ENCODE results near the gene PPP2R2C.

Gene PPP2R2C

DNA sequence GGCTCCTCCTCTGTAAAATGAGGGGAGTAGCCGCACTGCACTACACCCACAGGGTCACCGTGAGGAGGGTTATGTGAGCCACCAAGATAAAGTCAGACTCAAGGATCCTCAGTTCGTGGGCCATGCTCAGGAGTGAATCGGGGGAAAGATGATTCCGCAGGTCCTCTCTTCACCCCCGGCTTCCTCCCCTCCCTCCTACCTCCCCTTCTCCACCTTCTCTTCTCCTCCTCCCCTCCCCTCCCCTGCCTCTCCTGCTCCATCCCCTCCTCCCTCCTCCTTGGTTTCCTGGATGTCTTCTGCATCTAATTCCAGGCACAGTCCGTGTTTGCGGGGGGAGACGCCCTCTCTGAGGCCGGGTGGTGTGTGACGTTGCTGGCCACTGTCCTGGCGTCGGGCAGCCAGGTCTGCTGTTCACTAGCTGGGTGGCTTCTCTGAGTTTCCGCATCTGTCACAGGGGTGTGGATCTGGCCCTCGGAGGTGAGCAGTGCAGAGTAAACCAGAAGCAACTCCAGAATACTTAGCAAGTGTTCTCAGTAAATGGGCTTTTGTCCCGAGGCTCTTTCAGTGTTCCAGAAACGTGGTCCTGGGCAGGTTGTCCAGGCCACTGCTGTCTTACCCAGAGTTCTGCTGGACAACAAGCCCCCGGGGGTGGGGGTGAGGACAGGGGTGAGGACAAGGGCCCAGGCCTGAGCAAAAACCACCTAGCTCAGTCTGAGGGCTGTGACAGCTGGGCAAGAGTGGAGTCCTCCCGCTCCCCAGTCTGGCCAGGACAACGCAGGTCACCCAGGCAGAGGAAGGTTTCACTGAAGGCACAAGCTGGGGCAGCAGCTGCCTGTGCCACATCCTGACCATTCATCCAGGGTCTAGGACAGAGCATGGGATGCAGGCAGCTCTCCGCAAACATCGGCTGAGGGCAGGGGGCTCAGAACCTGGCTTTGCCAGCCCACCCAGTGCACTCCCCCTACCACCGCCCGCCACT lies 92.4 kb downstream of the PPP2R2C start:
- DNase-seq (ENCODE audit: low spot score): no peak

DNA sequence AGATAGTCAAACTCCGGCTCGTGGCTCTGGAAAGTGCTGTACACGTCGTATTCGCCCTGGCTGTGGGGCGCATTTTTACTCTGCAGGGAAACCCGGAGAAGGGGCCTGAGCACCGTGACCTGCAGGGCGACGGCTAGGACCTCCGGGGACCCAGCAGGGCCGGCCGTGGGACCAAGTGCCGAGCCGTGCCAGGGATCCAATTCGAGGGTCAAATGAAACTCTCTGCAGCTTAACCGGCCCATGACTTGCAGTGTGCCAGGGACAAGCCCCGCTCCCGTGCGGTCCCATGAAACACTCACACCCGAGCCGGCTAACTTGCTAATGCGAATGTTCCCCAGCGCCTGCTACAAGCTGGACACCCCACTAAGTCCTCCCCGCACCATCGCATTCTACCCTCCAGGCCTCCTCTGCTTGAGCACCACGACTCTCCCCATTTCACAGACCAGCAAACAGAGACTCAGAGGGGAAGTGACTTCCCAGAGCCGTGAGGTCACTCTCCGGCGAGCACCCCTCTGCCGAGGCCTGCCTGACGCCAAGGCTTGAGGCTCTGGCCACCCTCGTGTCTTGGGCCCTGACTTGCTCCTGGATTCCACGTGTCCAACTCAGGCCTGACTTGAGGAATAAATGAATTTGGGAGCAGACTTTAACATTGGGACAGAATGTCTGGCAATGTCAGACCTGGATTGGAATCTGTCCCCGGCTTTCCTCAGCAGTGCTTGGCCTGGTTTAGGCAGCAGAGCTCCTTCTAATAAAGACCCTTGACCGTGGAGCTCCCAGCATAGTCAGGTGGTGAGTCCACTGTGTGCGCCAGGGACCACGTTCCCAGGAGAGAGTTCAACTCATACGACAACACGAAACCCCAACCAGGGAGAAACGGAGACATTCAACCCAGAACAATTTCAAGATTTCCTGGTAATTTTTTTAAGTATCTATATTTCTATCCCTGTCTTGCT lies 93.6 kb downstream of the PPP2R2C start:
- DNase-seq (ENCODE audit: low spot score): no peak

DNA sequence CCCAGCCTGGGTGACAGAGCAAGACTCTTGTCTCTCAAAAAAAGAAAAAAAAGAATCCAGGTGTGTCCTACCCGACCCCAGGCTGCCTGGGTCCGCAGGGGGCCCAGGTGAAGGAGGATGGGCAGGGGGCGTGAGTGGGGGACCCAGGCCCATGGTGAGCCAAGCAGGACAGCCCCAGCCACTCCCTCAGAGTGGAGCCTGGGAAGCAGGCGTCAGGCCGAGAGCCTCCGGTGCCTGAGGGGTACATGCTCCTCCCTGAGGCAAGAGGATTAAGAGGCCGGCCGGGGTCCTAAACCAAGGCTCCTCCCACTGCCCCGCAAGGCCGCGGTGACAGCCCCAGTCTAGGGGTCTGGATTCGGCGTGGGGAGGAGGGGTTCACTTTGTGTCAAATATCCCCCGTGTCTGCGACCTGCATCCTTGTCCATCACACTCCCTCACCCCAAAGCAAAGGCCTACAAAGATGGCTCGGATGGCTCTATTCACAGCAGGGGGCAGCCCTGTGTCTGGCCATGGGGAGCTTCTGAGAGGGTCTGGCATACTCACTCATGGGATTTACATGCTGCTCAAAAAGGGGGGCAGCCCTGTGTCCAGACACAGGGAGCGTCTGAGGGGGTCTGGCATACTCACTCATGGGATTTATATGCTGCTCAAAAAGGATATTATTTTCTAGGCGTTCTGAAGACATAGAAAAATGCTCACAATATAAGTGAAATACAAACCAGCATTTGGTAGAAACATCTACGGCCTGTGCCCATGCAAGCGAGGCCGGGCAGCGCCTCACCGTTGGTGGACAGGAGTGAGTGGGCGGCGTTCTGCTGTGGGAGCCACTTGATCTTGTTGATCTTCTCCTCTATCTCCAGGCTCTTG lies 94.6 kb downstream of the PPP2R2C start:
- no peak for DNase-seq (ENCODE audit: low spot score)

DNA sequence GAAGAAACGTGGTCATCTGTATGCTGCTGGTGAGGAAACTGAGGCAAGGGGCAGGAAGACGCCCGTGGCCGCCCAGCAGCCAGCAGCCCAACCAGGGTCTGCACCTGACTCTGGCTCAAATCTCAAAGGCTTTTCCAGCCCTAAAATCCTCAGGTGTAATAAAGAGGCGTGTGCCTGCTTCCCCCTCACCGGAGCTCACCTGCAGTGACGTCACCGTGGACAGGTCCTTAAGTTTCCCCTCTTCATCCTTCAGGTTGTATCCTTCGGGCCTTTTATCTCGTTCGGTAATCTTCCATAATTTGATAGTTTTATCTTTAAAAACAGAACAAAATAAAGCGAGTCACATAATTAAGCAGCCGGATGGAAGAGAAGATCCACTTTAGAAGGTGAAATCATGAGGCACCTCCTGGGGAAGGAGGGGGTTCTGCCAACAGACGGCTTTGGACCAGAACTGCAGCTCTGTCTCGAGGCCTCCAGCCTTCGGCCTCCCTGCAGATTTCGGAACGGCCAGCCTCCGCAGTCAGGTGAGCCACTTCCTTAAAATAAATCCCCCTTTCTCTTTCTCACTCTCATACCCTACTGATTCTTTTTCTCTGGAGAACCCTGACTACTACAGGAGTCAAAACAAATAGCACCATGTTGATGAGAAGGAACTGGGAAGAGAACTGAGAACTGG lies 96.7 kb downstream of the PPP2R2C start:
- no peak for DNase-seq (ENCODE audit: low spot score)

DNA sequence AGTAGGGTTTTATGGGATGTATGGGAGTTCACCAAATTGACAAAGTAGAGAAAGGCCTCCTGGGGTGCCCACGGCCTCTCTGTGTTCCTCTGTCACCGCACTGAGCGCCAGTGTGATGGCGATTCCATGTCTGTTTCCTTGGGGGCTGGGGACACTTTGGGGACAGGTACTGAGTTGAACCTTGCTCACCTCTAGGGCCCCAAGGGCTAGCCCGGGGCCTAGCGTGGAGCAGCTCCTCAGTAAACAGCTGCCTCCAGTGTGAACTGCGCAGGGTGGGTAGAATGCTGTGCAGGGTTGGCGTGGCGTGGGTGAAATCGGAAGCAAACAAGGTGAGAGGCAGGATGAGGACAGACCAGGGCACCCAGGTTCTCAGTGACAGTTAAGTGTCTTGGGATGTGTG lies 97.8 kb downstream of the PPP2R2C start:
- DNase-seq (ENCODE audit: low spot score): no peak

DNA sequence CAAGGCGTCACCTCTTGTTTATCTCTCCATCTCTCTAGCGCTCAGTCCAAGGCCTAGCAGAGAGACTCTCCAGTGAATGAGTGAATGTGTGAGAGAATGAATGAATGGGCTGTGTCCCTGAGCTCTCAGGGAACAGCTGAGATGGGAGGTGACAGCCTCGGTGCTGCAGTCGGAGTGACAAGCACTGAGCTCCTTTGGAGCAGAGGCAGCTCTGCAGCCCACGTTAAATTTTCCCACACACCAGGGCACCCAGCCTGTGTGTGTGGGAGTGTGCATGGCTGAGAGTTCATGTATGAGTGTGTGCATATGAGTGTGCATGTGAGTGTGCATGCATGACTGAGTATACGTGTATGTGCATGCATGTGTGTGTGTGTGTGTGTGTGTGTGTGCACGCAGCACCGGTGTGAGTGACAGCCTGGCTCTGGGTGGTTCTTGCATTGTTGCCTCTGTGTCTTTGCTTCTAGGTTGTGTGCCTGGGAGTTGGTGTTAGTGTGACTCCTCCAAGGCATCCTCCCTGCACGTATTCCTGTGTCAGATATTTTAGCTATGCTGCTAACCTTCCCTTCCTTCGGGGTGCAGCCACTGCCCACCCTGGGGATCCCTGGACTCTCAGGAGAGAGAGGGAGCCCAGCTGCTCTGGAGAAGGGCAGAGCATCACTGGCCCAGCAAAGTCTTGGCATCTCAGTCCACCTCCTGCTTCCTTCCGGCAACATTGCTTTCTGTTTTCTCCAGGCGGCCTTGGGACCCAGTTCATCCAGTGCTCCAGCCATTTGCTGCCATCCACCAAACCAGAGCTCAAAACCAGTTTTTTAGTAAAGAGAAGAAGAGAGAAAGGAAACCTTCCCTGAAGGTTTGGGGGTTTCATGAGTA lies 98.6 kb downstream of the PPP2R2C start:
- DNase-seq (ENCODE audit: low spot score): no peak

DNA sequence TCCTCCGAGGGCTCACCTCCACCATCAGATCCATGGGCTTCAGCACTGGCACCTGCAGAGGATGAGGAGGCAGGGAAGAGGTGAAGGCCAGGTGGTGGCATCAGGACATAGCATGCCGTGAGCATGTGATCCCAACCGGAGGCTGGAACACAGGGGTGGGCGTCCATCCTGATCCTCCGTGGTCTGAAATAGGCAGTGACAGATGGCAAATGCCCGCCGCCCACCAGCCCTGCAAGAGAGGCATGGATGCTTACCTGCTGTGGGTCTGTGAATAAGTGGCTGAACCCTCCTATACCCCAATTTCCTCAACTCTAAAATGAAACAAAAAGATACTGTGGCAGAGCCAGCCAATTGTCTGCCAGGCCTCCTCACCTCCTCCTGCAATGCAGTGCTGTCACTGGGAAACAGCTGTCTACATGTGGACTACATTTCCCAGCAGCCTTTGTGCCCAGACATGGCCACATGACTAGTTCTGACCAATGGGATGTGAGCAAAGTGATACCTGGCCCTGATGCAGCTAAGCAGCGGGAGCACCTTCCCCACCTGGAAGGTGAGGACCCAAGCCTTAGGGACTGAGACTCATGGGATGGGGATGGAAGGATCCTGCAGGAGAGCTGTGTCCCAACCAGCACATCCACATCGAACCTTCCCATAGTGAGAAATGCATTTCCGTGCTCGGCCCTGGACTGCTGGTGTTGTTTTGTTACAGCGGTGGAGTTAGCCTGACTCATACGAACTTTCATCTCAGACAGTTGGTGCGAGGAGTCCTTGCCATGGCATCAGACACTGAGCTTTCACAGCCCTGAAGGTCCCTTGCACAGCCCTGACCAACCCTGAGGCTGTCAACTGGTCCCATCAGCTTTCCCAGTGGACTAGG lies 99.5 kb downstream of the PPP2R2C start:
- DNase-seq (ENCODE audit: low spot score): peak; percentile 30

DNA sequence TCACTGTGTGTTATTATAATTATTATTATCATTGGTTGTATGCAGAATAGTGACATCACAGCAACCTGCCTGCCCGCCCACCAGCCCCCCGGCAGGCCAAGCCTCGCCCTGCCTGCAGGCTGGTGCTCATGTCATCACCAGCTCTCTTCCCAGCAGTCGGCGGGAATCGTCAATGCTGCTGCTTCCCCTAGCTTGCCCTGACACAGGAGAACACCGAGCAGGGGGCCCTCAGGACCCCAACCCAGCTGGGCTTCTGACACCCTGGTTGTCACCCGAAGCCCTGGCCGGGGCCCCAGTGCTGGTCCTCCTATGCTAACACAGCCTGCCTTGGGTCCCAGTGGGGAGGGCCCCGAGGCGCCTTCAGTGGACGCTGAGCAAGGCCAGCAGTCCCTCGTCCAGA lies 100.6 kb downstream of the PPP2R2C start:
- DNase-seq (ENCODE audit: low spot score): no peak

GRCh38 chr4:6371271-6371670 lies 101.1 kb downstream of the PPP2R2C start:
- DNase-seq (ENCODE audit: low spot score): no peak

GRCh38 chr4:6369924-6370645 lies 102.3 kb downstream of the PPP2R2C start:
- DNase-seq (ENCODE audit: low spot score): no peak

DNA sequence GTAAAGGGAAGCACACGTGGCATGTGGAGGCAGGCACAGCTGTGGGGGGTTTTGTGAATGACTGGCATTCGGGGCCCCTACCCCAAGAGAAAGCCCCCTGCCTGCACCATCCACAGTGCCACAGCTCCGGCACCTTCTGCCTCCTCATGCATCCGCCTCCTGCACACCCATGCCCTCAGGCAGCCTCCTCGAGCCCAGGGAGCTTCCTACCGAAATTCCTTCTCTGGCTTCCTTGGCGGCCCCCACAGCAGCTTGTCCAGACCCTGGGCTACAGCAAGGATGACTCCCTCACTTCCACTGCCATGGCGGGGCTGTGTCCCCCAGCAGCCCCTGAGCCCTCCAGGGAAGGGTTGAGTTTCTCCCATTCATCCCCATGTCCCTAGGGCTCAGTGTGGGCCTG lies 102.9 kb downstream of the PPP2R2C start:
- no peak for DNase-seq (ENCODE audit: low spot score)

DNA sequence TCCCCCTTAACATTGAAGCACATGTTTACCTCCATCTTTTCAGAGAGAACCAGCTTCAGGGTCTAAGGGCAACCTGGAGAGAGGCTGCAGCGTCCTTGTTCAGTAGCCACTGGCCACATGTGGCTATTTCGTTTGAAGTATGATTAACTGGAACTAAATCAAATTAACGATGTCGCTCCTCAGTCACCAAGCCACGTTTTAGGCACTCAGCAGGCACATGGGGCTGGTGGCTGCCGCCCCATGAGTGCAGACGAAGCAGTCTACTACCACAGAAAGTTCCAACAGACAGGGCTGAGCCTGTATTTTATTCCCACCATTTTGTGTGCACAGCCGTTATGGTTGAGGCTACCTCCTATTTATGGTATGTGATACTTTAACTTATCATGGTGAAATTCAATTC lies 103.4 kb downstream of the PPP2R2C start:
- no peak for DNase-seq (ENCODE audit: low spot score)

DNA sequence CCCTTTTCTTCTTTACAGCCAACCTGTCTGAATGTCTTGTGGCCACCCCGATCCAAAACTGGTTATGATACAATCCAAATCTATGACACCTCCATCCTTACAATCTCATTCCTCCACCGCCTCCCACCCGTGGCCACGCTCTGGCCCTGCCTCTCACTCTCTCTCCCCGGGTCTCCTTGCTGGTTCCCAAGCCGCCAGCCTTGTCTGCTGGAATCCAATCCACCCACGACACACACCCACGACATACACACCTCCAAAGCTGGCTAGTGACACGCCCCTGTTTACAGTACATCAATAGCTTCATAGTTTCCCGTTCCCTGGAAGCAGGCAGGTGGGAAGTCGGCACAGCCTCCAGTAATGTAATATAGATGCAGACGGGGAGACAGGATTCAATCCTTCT lies 103.8 kb downstream of the PPP2R2C start:
- no peak for DNase-seq (ENCODE audit: low spot score)

GRCh38 chr4:6368096-6368495 lies 104.3 kb downstream of the PPP2R2C start:
- no peak for DNase-seq (ENCODE audit: low spot score)

DNA sequence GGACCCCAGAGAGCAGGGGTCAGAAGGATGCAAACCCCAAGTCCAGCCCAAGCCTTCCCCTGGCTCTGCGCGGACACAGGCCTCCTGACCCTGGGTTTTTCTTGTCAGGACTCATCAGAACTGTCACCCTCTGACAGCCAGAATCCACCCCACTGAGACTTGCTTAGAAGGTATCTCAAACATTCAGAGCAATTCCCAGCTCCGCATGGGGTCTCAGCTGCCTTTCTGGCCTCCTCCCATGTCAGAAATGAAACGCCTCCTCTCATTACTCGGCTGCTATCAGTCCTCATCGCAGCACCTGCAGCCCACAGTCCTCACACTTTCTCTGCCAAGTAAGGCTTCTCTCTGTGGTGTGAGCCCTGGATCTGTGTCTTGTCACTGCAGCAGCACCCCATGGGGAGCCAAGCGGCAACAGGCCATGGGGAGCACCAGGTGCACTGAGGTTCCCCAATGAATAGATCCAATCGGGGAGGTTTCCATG lies 105.0 kb downstream of the PPP2R2C start:
- no peak for DNase-seq (ENCODE audit: low spot score)

GRCh38 chr4:6366581-6366980 lies 105.8 kb downstream of the PPP2R2C start:
- no peak for DNase-seq (ENCODE audit: low spot score)

DNA sequence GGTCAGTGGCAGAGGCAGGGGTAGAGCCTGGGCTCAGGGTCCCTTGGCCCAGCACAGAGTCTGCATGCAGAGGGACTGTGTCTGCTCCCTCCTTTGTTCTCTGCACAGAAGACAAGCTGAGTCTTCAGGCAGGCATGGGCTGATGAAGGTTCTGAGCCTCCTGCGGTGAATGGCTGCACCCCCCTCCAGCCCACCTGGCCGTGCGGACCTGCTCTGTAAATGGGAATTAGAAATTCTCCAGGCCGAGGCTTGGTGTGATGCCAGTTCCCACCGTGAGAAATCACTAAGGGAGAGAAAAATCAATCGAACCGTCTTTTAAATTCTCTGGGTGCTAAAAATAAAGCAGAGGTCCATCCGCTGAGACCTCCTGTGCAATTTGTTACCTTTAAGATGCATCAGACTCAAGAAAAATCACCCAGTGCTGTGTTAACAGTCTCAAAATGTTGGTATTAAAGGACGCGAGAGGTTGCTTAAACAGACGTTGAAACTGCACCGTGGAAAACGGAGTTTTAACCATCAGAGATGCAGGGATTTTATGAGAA lies 106.8 kb downstream of the PPP2R2C start:
- DNase-seq (ENCODE audit: low spot score): no peak

GRCh38 chr4:6364581-6364980 lies 107.8 kb downstream of the PPP2R2C start:
- DNase-seq (ENCODE audit: low spot score): no peak

All from RKO (cell line).